Measurements from ENCODE around the gene RSF1. TPM values are rescaled to one million over a fixed set of nuclear protein-coding genes. Genes with fewer than 3 reads are reported as not detected.

RSF1 gene
- total RNA-seq, 1 experiment from 2014 or later = 43.1 TPM

GRCh38 chr11:77789731-77790476 lies 30.6 kb downstream of the RSF1 start:
- CTCF ChIA-PET = no interaction called here
- no TSS peak for BruUV-seq (replicated peaks)
- peaks cover 11% of the 10 kb centered on the region for H4K20me1 ChIP-seq (ENCODE audit: insufficient read depth)
- no peak overlapping the region for H3K9ac ChIP-seq (ENCODE audit: low read length)
- no peak for DNase-seq (ENCODE audit: low read depth, low spot score)
- POLR2A ChIA-PET = no interaction called here
- no peaks in the 10 kb centered on the region for H3K4me1 ChIP-seq (ENCODE audit: control insufficient read depth in 1 of 2, insufficient read depth in 2 of 2, low read length in 2 of 2)
- H3K27me3 ChIP-seq (ENCODE audit: insufficient read depth, low read length) = no peaks in the 10 kb centered on the region
- intact Hi-C loops (cut with micrococcal nuclease) = no loop called here
- no peaks in the 10 kb centered on the region for H3K9me3 ChIP-seq (ENCODE audit: control insufficient read depth in 1 of 2, insufficient read depth in 1 of 2, low read depth in 1 of 2, low read length in 2 of 2)
- RAD21 ChIA-PET (ENCODE audit: low non-redundant PET in 1 of 2, low total read pairs in 2 of 2, uncharacterized antibody in 2 of 2, unreplicated experiment in 2 of 2) = no interaction called here
- H3K4me2 ChIP-seq (ENCODE audit: low read length) = no peak overlapping the region
- no peaks in the 10 kb centered on the region for H3K9me2 ChIP-seq (ENCODE audit: insufficient read depth)
- peak in 2 of 3 experiments; percentile 16; a peak in 2 of 6 replicates for TF ChIP-seq CTCF (IDR thresholded peaks at IDR 0.05 in 2 of 3, conservative IDR thresholded peaks at IDR 0.05 in 1 of 3; ENCODE audit: borderline replicate concordance in 1 of 3, insufficient read depth in 1 of 3, low read depth in 2 of 3, low read length in 2 of 3)
- no peak for TF ChIP-seq SIN3A (IDR thresholded peaks at IDR 0.05; ENCODE audit: low read depth)
- ATAC-seq = peak; percentile 60
- H2AFZ ChIP-seq (ENCODE audit: low read depth, low read length, poor library complexity, severe bottlenecking) = no peak overlapping the region
- H3K36me3 ChIP-seq (ENCODE audit: control insufficient read depth in 1 of 2, insufficient read depth in 2 of 2, low read length in 2 of 2) = 0 out of 4 replicates have a peak, but pooled peaks cover 0 to 6% of the 10 kb centered on the region in 2 experiments
- no peak overlapping the region for H3K27ac ChIP-seq (ENCODE audit: low read depth, low read length)
- peaks cover 85% of the 10 kb centered on the region for H3K79me2 ChIP-seq (ENCODE audit: insufficient read depth, low read length)
- H3K4me3 ChIP-seq (replicated peaks in 1 of 2; ENCODE audit: low read depth in 1 of 2, low read length in 2 of 2) = no peak overlapping the region

GRCh38 chr11:77789061-77789730 lies 31.3 kb downstream of the RSF1 start:
- CTCF ChIA-PET = no interaction called here
- H3K9me2 ChIP-seq (ENCODE audit: insufficient read depth) = no peaks in the 10 kb centered on the region
- RAD21 ChIA-PET (ENCODE audit: low non-redundant PET in 1 of 2, low total read pairs in 2 of 2, uncharacterized antibody in 2 of 2, unreplicated experiment in 2 of 2) = no interaction called here
- H4K20me1 ChIP-seq (ENCODE audit: insufficient read depth) = peaks cover 11% of the 10 kb centered on the region
- intact Hi-C loops (cut with micrococcal nuclease) = no loop called here
- no peak overlapping the region for H3K4me2 ChIP-seq (ENCODE audit: low read length)
- H3K9me3 ChIP-seq (ENCODE audit: control insufficient read depth in 1 of 2, insufficient read depth in 1 of 2, low read depth in 1 of 2, low read length in 2 of 2) = no peaks in the 10 kb centered on the region
- DNase-seq (ENCODE audit: low read depth, low spot score) = no peak
- 0 out of 4 replicates have a peak, but pooled peaks cover 0 to 6% of the 10 kb centered on the region in 2 experiments for H3K36me3 ChIP-seq (ENCODE audit: control insufficient read depth in 1 of 2, insufficient read depth in 2 of 2, low read length in 2 of 2)
- no peaks in the 10 kb centered on the region for H3K27me3 ChIP-seq (ENCODE audit: insufficient read depth, low read length)
- BruUV-seq (replicated peaks) = no TSS peak
- H2AFZ ChIP-seq (ENCODE audit: low read depth, low read length, poor library complexity, severe bottlenecking) = no peak overlapping the region
- POLR2A ChIA-PET = no interaction called here
- no peak overlapping the region for H3K27ac ChIP-seq (ENCODE audit: low read depth, low read length)
- no peak for ATAC-seq
- peaks cover 83% of the 10 kb centered on the region for H3K79me2 ChIP-seq (ENCODE audit: insufficient read depth, low read length)
- H3K9ac ChIP-seq (ENCODE audit: low read length) = no peak overlapping the region
- H3K4me1 ChIP-seq (ENCODE audit: control insufficient read depth in 1 of 2, insufficient read depth in 2 of 2, low read length in 2 of 2) = no peaks in the 10 kb centered on the region
- H3K4me3 ChIP-seq (replicated peaks in 1 of 2; ENCODE audit: low read depth in 1 of 2, low read length in 2 of 2) = no peak overlapping the region
- no peak for TF ChIP-seq FOSL1 (IDR thresholded peaks at IDR 0.05; ENCODE audit: low read depth)
- no peak for TF ChIP-seq REST (IDR thresholded peaks at IDR 0.05; ENCODE audit: low read depth)
- TF ChIP-seq SRF (IDR thresholded peaks at IDR 0.05; ENCODE audit: low read depth) = no peak
- TF ChIP-seq CEBPB (IDR thresholded peaks at IDR 0.05; ENCODE audit: low read depth) = no peak
- no peak for TF ChIP-seq ZFX (IDR thresholded peaks at IDR 0.05)
- no peak for TF ChIP-seq CTCF (IDR thresholded peaks at IDR 0.05 in 2 of 3, conservative IDR thresholded peaks at IDR 0.05 in 1 of 3; ENCODE audit: borderline replicate concordance in 1 of 3, insufficient read depth in 1 of 3, low read depth in 2 of 3, low read length in 2 of 3)
- TF ChIP-seq SP1 (IDR thresholded peaks at IDR 0.05; ENCODE audit: low read depth) = no peak
- TF ChIP-seq JUND (IDR thresholded peaks at IDR 0.05) = no peak
- TF ChIP-seq EZH2 (IDR thresholded peaks at IDR 0.05) = no peak
- TF ChIP-seq EZH2phosphoT487 (IDR thresholded peaks at IDR 0.05; ENCODE audit: borderline replicate concordance) = no peak

All from HCT116 (cell line).